GM12801 (cell line): ENCODE data around the gene SMARCAL1.

Experiments
- CTCF ChIP-seq: IDR thresholded peaks from one replicate; pipeline ENCODE4 v1.5.1; 2011; ENCODE audit warnings: control low read depth; ENCODE audit not compliant: insufficient read length; ENCODE audit errors: extremely low read depth

Gene SMARCAL1

DNA sequence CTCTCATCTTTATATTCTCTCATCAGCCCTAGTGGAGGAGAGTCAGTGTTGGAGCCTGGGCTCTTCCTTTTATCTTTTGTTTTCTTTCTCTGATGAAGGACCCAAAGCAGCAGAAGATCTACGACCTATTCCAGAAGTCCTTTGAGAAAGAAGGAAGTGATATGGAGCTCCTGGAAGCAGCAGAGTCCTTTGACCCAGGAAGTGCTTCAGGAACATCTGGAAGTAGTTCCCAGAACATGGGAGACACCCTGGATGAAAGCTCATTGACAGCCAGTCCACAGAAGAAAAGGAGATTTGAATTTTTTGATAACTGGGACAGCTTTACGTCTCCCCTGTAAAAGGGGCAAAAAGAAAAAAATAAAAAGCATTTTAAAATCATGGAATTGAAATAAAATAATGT is 70.4 kb downstream of the SMARCAL1 start:
- TF ChIP-seq CTCF: no peak

- no peak for TF ChIP-seq CTCF
Observed at GRCh38 chr2:216485237-216485636, 73.0 kb downstream of the SMARCAL1 start.

GRCh38 chr2:216485745-216486144 is 73.5 kb downstream of the SMARCAL1 start:
- no peak for TF ChIP-seq CTCF

GRCh38 chr2:216486271-216486670 is 74.0 kb downstream of the SMARCAL1 start:
- no peak for TF ChIP-seq CTCF

DNA sequence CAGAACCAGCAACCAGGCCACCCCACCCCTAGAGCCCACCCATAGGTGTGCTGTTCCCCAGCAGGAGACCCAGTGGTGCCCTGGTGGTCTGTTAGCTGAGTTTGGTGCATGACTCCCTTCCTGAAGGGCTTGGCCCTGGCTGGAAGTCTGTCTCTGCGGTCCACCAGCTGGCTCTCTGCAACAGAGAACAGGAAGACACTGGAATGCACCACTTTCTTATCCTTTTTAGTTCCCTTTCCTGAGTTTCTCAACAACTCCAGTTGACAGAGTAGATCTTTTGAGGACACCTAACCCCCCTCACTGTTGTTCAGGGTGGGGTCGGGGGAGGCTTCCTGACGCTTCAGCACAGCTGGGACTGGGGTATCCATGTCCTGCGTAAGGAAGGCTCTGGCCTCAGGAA is 74.4 kb downstream of the SMARCAL1 start:
- TF ChIP-seq CTCF: no peak

- no peak for TF ChIP-seq CTCF
Observed at GRCh38 chr2:216490061-216490460, 77.8 kb downstream of the SMARCAL1 start.

GRCh38 chr2:216491793-216492596 is 79.7 kb downstream of the SMARCAL1 start:
- TF ChIP-seq CTCF: no peak
